GM21825 (cell line): ENCODE data around the gene PLTP.
"Not testable (repeated sequence)": the region's sequence is repeated elsewhere in the genome, so short reads cannot be mapped to it uniquely, and the experiment has no call there.

Experiments used
- ATAC-seq: cut with Tn5 transposase; IDR thresholded peaks from one replicate; pipeline ENCODE4 v1.9.1; 2021; ENCODE audit warnings: mild to moderate bottlenecking, moderate library complexity; ENCODE audit not compliant: unreplicated experiment

Gene PLTP

GRCh38 chr20:45911486-45912343, at the start of gene PLTP:
Gene PLTP (minus strand): TSS chr20:45912155. CDS start chr20:45911452, 703 bp downstream.
- ATAC-seq = no peak

- ATAC-seq = no peak
Measured at GRCh38 chr20:45959956-45960630, 48.1 kb upstream of the PLTP start.

- no peak for ATAC-seq
Measured at GRCh38 chr20:45959126-45959525, 47.2 kb upstream of the PLTP start.

GRCh38 chr20:45958593-45958992, 46.6 kb upstream of the PLTP start:
- ATAC-seq = no peak

GRCh38 chr20:45957021-45957941, 45.3 kb upstream of the PLTP start:
- ATAC-seq = no peak

GRCh38 chr20:45956326-45956725, 44.4 kb upstream of the PLTP start:
- not testable (repeated sequence) for ATAC-seq

GRCh38 chr20:45953672-45954071, 41.7 kb upstream of the PLTP start:
- ATAC-seq = no peak

- ATAC-seq = no peak
Measured at GRCh38 chr20:45952861-45953260, 40.9 kb upstream of the PLTP start.

GRCh38 chr20:45951925-45952834, 40.2 kb upstream of the PLTP start:
- no peak for ATAC-seq

GRCh38 chr20:45950330-45950646, 38.3 kb upstream of the PLTP start:
- ATAC-seq = no peak

- no peak for ATAC-seq
Measured at GRCh38 chr20:45949542-45950329, 37.8 kb upstream of the PLTP start.

GRCh38 chr20:45948742-45949541, 37.0 kb upstream of the PLTP start:
- no peak for ATAC-seq

- ATAC-seq = no peak
Measured at GRCh38 chr20:45948261-45948733, 36.3 kb upstream of the PLTP start.

GRCh38 chr20:45947110-45947866, 35.3 kb upstream of the PLTP start:
- no peak for ATAC-seq

- ATAC-seq = no peak
Measured at GRCh38 chr20:45946149-45946970, 34.4 kb upstream of the PLTP start.

- ATAC-seq = no peak
Measured at GRCh38 chr20:45945678-45946148, 33.8 kb upstream of the PLTP start.
